Right lobe of liver (tissue), 6 donors: ENCODE results near the gene B4GALT5. TPM values are rescaled to one million over a fixed set of nuclear protein-coding genes. Genes with fewer than 3 reads are reported as not detected.
A peak's percentile ranks its signal among the peaks of the same experiment; 100 is the strongest.

Source experiments
- ATAC-seq, 4 donors: fragments of 200-7000 bp; cut with Tn5 transposase; one replicate each; pipeline ENCODE4 v1.9.1; 2020; ENCODE audit warnings: mild to moderate bottlenecking in 4 of 4, moderate library complexity in 4 of 4
- DNase-seq, 3 donors: peaks; one replicate each; pipeline ENCODE4 v3.0.0-alpha.2; 2020
- H3K27ac ChIP-seq, 3 donors: fragments of 200-600 bp; one replicate each; pipeline ENCODE4 v1.8.0; 2022
- H3K27me3 ChIP-seq, 2 donors: fragments of 200-600 bp; one replicate each; pipeline ENCODE4 v1.8.0; 2022
- H3K36me3 ChIP-seq, 4 donors: fragments of 200-600 bp; sonication (generic) in 1 of 4; one replicate each; pipeline versions ENCODE4 v1.5.1 to v1.8.0; 2017 to 2022; ENCODE audit warnings: control low read depth in 1 of 4
- H3K4me1 ChIP-seq, 4 donors: fragments of 200-600 bp; sonication (generic) in 1 of 4; one replicate each; pipeline versions ENCODE4 v1.5.1 to v1.8.0; 2017 to 2022; ENCODE audit warnings: control low read depth in 1 of 4
- H3K4me3 ChIP-seq, 3 donors: fragments of 200-600 bp; one replicate each; pipeline ENCODE4 v1.8.0; 2022
- H3K9me3 ChIP-seq, 4 donors: fragments of 200-600 bp; sonication (generic) in 1 of 4; one replicate each; pipeline versions ENCODE4 v1.5.1 to v1.8.0; 2017 to 2022; ENCODE audit warnings: control low read depth in 1 of 4
- POLR2A ChIP-seq: fragments of 450-650 bp; IDR thresholded peaks from one replicate; pipeline ENCODE4 v1.6.1; 2017; ENCODE audit warnings: antibody characterized with exemption, mild to moderate bottlenecking
- WGBS: methylation state at CpG from one replicate; pipeline ENCODE4 v1.1.6; 2018; ENCODE audit warnings: low coverage, low lambda C conversion rate; ENCODE audit not compliant: insufficient coverage; ENCODE audit errors: missing lambda C conversion rate; 5-methylcytosine and 5-hydroxymethylcytosine counted together
- intact Hi-C, 2 donors: fragments of 100-400 bp; cut with DNase I; formaldehyde crosslinking; loops; one replicate each; pipeline versions ENCODE4 v1.11.2 to v1.14.1; 2022
- total RNA-seq, 6 experiments: library from RNA; depleted of rRNA in 2 of 6; stranded (reverse); fragments of >200 nt in 2 of 6; fragmentation: NEBNext Ultra II Directional in 3 of 6; extraction: Animal tissue kit (Norgen Biotek cat#: 25700) in 3 of 6; gene quantifications; one replicate each; pipeline versions ENCODE4 v1.1.0 to v1.2.4, GENCODE V29; 2016 to 2023
- TF ChIP-seq, protein P1 (sequence below), 4 donors: fragments of 200-600 bp in 3 of 4; fragments of 450-650 bp in 1 of 4; IDR thresholded peaks; one replicate each; pipeline versions ENCODE4 v1.5.1 to v1.8.0; 2016 to 2022; ENCODE audit warnings: antibody characterized with exemption in 4 of 4, mild to moderate bottlenecking in 2 of 4
- donor health status: DM: no; HTN: yes; CAD: no.
- donor health status: DM: no; HTN: no; CAD: no.
- donor health status: DM: no; HTN: no; CAD: no.
- donor health status: DM: no; HTN: yes; CAD: no.
- donor health status: DM: no; HTN: yes; CAD: no.

The B4GALT5 gene
- total RNA-seq, 6 experiments from 2014 or later, result 9.5 to 32.6 (median 15.5) TPM

DNA sequence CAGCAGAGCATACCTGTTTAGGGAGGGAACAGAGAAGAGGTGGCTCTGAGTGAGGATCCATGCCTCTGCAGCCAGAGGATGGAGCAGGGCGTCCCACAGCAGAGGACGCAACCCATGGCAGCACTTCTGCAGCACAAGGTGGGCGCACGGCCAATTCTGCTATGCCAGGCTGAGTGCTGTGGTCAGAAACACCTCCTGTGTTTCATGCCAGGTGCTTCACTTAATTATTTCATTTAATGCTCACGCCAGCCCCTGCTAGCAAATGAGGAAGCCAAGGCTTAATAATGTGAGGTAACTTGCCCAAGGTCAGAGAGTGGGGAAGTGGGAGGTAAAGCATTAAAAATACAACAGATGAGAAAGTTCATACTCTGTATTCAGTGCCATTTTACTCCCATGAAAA lies 77.2 kb downstream of the B4GALT5 start:
- WGBS, result 88% methylated on average over 1 of the region's 5 CpGs
- peak in 2 of 4 donors; percentile 15 to 21 for ATAC-seq
- Histone ChIP-seq H3K9me3 (no peaks in the 10 kb centered on the region), H3K4me3 (no peak overlapping the region), H3K4me1 (peaks cover 0 to 4% (median 0%) of the 10 kb centered on the region in 4 donors), H3K27ac (no peak overlapping the region), H3K36me3 (peaks cover 6 to 68% (median 25%) of the 10 kb centered on the region in 4 donors), H3K27me3 (no peaks in the 10 kb centered on the region)
- peak in 1 of 3 donors; percentile 37 for DNase-seq
- TF ChIP-seq, protein P1, sequence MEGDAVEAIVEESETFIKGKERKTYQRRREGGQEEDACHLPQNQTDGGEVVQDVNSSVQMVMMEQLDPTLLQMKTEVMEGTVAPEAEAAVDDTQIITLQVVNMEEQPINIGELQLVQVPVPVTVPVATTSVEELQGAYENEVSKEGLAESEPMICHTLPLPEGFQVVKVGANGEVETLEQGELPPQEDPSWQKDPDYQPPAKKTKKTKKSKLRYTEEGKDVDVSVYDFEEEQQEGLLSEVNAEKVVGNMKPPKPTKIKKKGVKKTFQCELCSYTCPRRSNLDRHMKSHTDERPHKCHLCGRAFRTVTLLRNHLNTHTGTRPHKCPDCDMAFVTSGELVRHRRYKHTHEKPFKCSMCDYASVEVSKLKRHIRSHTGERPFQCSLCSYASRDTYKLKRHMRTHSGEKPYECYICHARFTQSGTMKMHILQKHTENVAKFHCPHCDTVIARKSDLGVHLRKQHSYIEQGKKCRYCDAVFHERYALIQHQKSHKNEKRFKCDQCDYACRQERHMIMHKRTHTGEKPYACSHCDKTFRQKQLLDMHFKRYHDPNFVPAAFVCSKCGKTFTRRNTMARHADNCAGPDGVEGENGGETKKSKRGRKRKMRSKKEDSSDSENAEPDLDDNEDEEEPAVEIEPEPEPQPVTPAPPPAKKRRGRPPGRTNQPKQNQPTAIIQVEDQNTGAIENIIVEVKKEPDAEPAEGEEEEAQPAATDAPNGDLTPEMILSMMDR (IDR thresholded peaks at IDR 0.05), result no peak
- no peak for TF ChIP-seq POLR2A
- intact Hi-C loops, result no loop called here

DNA sequence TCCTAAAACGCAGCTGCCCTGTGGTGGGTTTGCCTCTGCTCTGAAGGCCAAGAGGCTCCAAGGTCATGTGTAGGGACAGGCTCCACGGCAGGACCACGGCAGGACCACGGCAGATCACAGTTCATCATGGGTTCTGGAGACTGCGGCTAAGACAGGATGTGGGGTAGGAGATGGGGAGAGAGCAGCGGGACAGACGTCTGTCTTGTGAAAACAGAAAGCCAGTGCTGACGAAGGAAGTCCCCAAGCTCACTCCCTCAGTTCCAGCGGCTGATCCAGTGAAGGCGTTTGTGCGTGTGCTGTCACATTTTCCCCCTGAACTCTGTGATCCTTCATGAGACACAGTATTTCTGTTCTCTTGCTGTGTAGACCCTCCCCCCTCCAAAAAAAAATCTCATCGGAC lies 77.8 kb downstream of the B4GALT5 start:
- intact Hi-C loops, result no loop called here
- peak overlapping the region in 1 of 3 donors; percentile 7 for H3K27ac ChIP-seq
- no peaks in the 10 kb centered on the region for H3K27me3 ChIP-seq
- H3K4me1 ChIP-seq, result peaks cover 0 to 10% (median 0%) of the 10 kb centered on the region in 4 donors
- WGBS, result 60% methylated on average over 4 of the region's 12 CpGs
- DNase-seq (no peak), ATAC-seq (peak in 2 of 4 donors; percentile 20 to 25)
- H3K36me3 ChIP-seq, result peaks cover 6 to 62% (median 22%) of the 10 kb centered on the region in 4 donors
- H3K4me3 ChIP-seq, result no peak overlapping the region
- TF ChIP-seq POLR2A, result no peak
- TF ChIP-seq, protein P1 (IDR thresholded peaks at IDR 0.05), result no peak
- no peaks in the 10 kb centered on the region for H3K9me3 ChIP-seq

DNA sequence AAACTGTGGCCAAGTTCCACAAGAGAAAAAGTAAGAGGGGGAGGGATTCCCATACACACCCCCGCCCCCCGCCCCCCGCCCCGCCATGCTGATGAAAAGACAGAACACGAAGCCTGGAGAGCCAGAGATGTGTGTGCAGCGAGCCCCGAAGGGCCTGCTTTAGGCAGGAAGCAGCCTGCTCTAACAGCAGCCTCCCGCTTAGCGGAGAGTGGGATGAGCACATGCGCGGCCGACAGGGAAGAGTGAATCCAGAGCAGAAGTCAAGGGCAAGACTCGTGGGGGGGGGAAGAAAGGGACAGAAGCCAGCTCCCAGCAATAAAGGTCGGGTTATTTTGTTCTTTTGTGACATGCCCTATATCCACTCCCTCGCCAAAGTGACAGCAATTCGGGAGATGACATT lies 78.5 kb downstream of the B4GALT5 start:
- Histone ChIP-seq H3K4me3 (no peak overlapping the region), H3K9me3 (no peaks in the 10 kb centered on the region), H3K27ac (peak overlapping the region in 1 of 3 donors; percentile 7), H3K4me1 (peaks cover 0 to 13% (median 0%) of the 10 kb centered on the region in 4 donors), H3K36me3 (peaks cover 6 to 55% (median 18%) of the 10 kb centered on the region in 4 donors), H3K27me3 (no peaks in the 10 kb centered on the region)
- DNase-seq (peak in 1 of 3 donors; percentile 53), ATAC-seq (peak; percentile 30 to 62 (median 45))
- 63% methylated on average over 12 of the region's 16 CpGs for WGBS
- TF ChIP-seq POLR2A, result no peak
- TF ChIP-seq, protein P1 (IDR thresholded peaks at IDR 0.05), result no peak
- intact Hi-C loops, result no loop called here

DNA sequence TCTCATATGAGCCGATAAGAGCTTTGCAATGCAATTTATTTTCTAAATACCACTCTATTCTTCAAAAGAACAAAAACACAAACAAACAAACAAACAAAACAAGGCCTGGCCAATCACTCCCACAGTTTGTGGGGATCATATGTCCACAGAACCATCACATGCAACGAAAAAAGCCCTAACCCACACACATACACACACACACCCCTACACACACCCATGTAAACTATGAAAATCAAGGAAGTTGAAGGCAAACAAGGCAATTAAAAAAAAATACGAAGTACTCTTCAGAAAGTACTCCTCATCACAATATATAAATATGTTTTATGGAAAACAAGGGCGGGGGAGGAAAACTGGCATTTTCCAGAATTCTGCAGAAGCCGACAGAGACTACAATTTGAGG lies 79.6 kb downstream of the B4GALT5 start:
- peaks cover 6 to 45% (median 12%) of the 10 kb centered on the region in 4 donors for H3K36me3 ChIP-seq
- H3K27me3 ChIP-seq, result no peaks in the 10 kb centered on the region
- H3K27ac ChIP-seq, result no peak overlapping the region
- TF ChIP-seq, protein P1 (IDR thresholded peaks at IDR 0.05), result no peak
- no peak for TF ChIP-seq POLR2A
- H3K4me1 ChIP-seq, result peaks cover 0 to 13% (median 0%) of the 10 kb centered on the region in 4 donors
- no peak for ATAC-seq
- DNase-seq, result no peak
- no peak overlapping the region for H3K4me3 ChIP-seq
- intact Hi-C loops, result no loop called here
- no peaks in the 10 kb centered on the region for H3K9me3 ChIP-seq
- WGBS, result 87% methylated on average over 5 of the region's 5 CpGs

DNA sequence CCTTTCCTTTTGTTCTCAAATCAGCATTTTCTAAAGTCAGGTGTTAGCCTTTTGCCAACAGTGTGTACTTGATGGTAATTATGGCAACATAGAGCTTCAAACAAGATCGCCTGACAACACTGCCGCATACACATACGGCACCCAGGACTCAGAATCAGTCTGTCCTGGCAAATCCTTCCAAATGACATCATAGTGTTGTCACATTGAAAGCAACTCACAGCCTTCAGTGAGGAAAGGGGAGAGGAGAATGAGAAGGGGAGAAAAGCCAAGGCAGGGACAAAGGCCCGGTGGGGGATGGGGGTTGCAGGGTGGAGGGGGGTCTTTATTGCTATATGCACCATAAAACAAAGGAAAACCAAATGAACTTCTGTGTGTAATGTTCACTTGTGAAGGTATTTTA lies 80.0 kb downstream of the B4GALT5 start:
- H3K27me3 ChIP-seq, result no peaks in the 10 kb centered on the region
- 95% methylated on average over 4 of the region's 4 CpGs for WGBS
- intact Hi-C loops, result no loop called here
- no peak for TF ChIP-seq POLR2A
- TF ChIP-seq, protein P1 (IDR thresholded peaks at IDR 0.05), result no peak
- no peaks in the 10 kb centered on the region for H3K9me3 ChIP-seq
- ATAC-seq, result no peak
- peaks cover 6 to 40% (median 12%) of the 10 kb centered on the region in 4 donors for H3K36me3 ChIP-seq
- peaks cover 0 to 13% (median 0%) of the 10 kb centered on the region in 4 donors for H3K4me1 ChIP-seq
- H3K4me3 ChIP-seq, result no peak overlapping the region
- H3K27ac ChIP-seq, result no peak overlapping the region
- no peak for DNase-seq
